ENCODE data around the gene BCAT1. TPM values are rescaled to one million over a fixed set of nuclear protein-coding genes. Genes with fewer than 3 reads are reported as not detected.

Gene BCAT1
- total and polyA plus RNA-seq, 2 of the 8 experiments (the other 6 are each of a cell fraction or from before 2014, with no cell fraction given), result 19.7 to 263 TPM

DNA sequence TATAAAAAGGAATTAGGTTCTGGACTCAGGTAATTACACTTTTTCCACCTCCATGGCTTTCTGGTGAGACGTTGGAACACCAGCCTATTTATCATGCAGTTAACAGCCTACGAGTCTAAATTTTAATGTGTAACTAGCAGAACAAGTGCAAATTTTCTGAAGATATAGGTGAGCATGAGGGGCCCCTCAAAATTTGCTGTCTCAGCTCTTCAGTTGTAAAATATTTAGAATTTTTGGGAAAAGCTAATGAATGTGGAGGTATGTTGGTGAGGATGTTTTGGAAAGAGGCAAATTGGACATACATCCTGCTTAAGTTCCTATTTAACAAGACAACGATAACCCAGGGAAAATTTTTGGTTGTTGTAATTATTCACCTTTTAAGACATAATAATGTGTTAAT is 25.3 kb upstream of the BCAT1 start:
- Histone ChIP-seq H3K4ac (replicated peaks; ENCODE audit: insufficient read length, low read depth, low read length) (no peak overlapping the region), H4K5ac (ENCODE audit: insufficient read length, low read depth, low read length) (no peak overlapping the region), H3K79me1 (ENCODE audit: low read depth, low read length) (no peaks in the 10 kb centered on the region), H3K27ac (ENCODE audit: low read depth, low read length) (no peak overlapping the region), H2BK20ac (ENCODE audit: low read length) (no peak overlapping the region), H3K56ac (replicated peaks; ENCODE audit: insufficient read length, low read depth, low read length) (no peak overlapping the region), H2BK15ac (ENCODE audit: low read length) (no peak overlapping the region), H3K18ac (ENCODE audit: extremely low read depth, low read length) (no peak overlapping the region), H4K91ac (replicated peaks; ENCODE audit: insufficient read length, low read length) (no peak overlapping the region), H3K4me3 (ENCODE audit: extremely low read depth in 1 of 4, insufficient read depth in 2 of 4, low read depth in 3 of 4, low read length in 4 of 4) (no peak overlapping the region), H3K23me2 (ENCODE audit: low read depth, low read length) (0 out of 2 replicates have a peak, but pooled peaks cover 2% of the 10 kb centered on the region), H2AK5ac (ENCODE audit: low read depth, low read length) (no peak overlapping the region), H3K79me2 (ENCODE audit: control insufficient read depth in 1 of 2, insufficient read depth in 2 of 2, low read length in 2 of 2) (no peaks in the 10 kb centered on the region), H2BK5ac (ENCODE audit: low read depth, low read length) (no peak overlapping the region), H3K4me1 (replicated peaks in 1 of 4; ENCODE audit: control insufficient read depth in 3 of 4, insufficient read depth in 4 of 4, low read length in 3 of 4) (no peaks in the 10 kb centered on the region), H3K9me3 (ENCODE audit: insufficient read depth in 2 of 2, low read depth in 1 of 2, low read length in 1 of 2) (peaks cover 2 to 4% of the 10 kb centered on the region in 2 experiments; a peak in 2 of 4 replicates), H3K23ac (ENCODE audit: insufficient read length) (no peak overlapping the region), H3K36me3 (ENCODE audit: control insufficient read depth in 2 of 4, insufficient read depth in 4 of 4, low read length in 3 of 4) (no peaks in the 10 kb centered on the region), H2BK12ac (ENCODE audit: low read depth, low read length) (no peak overlapping the region), H2AFZ (ENCODE audit: low read length) (no peak overlapping the region), H4K20me1 (replicated peaks in 1 of 2; ENCODE audit: control insufficient read depth in 1 of 2, insufficient read depth in 2 of 2, low read length in 2 of 2) (no peaks in the 10 kb centered on the region), H2BK120ac (replicated peaks; ENCODE audit: low read depth, low read length) (no peak overlapping the region), H3K4me2 (ENCODE audit: insufficient read depth in 1 of 2, low read depth in 2 of 2, low read length in 2 of 2) (no peak overlapping the region), H3K27me3 (replicated peaks in 1 of 4; ENCODE audit: control insufficient read depth in 3 of 4, extremely low read depth in 1 of 4, insufficient read depth in 3 of 4, low read length in 3 of 4) (no peaks in the 10 kb centered on the region), H3K9ac (replicated peaks in 1 of 4; ENCODE audit: extremely low read depth in 1 of 4, low read depth in 3 of 4, low read length in 3 of 4) (no peak overlapping the region), H4K8ac (ENCODE audit: extremely low read depth, insufficient read depth, low read length) (no peak overlapping the region), H3K14ac (ENCODE audit: insufficient read length) (no peak overlapping the region)
- WGBS, 2 experiments (ENCODE audit: extremely low coverage in 1 of 2, insufficient coverage in 1 of 2, insufficient read length in 1 of 2, insufficient replicate concordance in 2 of 2, low coverage in 1 of 2, low lambda C conversion rate in 2 of 2, missing lambda C conversion rate in 1 of 2), result 81% methylated on average over 3 of the region's 3 CpGs; no CpG with 5 or more reads in 1 of the 2 experiments
- TF ChIP-seq GABPA (IDR thresholded peaks at IDR 0.05; ENCODE audit: borderline replicate concordance, insufficient read depth, low read length), result no peak
- no peak for TF ChIP-seq TEAD4 (IDR thresholded peaks at IDR 0.05; ENCODE audit: low read depth, low read length)
- TF ChIP-seq SIRT6 (IDR thresholded peaks at IDR 0.05; ENCODE audit: low read length), result no peak
- no peak for TF ChIP-seq SP1 (IDR thresholded peaks at IDR 0.05; ENCODE audit: low read depth, low read length)
- TF ChIP-seq HDAC2 (IDR thresholded peaks at IDR 0.05; ENCODE audit: borderline replicate concordance in 1 of 2, low read depth in 2 of 2, low read length in 2 of 2), result no peak
- TF ChIP-seq CBX8 (IDR thresholded peaks at IDR 0.05; ENCODE audit: borderline replicate concordance, low read depth, low read length), result no peak
- TF ChIP-seq SP2 (IDR thresholded peaks at IDR 0.05; ENCODE audit: low read length), result no peak
- TF ChIP-seq BCL11A (IDR thresholded peaks at IDR 0.05; ENCODE audit: low read depth in 2 of 2, low read length in 2 of 2), result no peak
- TF ChIP-seq ASH2L (IDR thresholded peaks at IDR 0.05; ENCODE audit: low read length), result no peak
- TF ChIP-seq BACH1 (IDR thresholded peaks at IDR 0.05; ENCODE audit: low read length), result no peak
- TF ChIP-seq CTBP2 (IDR thresholded peaks at IDR 0.05; ENCODE audit: borderline replicate concordance, insufficient read depth, insufficient read length, low read length), result no peak
- TF ChIP-seq KDM5A (IDR thresholded peaks at IDR 0.05; ENCODE audit: low read length), result no peak
- no peak for DNase-seq (ENCODE audit: low read depth in 1 of 2, low spot score in 2 of 2)
- ChIA-PET CTCF (ENCODE audit: partially characterized antibody) (no interaction called here), POLR2A (ENCODE audit: partially characterized antibody) (interaction anchor here (0.6 kb wide), 1 partner anchor 28 kb away, joined by 3 read pairs; no protein-coding TSS in a partner anchor)
- FAIRE-seq, result no peak

Measured in H1 (cell line).